Measurements from ENCODE around the gene MPRIP.

The MPRIP gene

GRCh38 chr17:17018021-17018441, 24.2 kb upstream of the MPRIP start:
- Histone ChIP-seq H3K27ac (no peak overlapping the region), H3K36me3 (replicated peaks) (no peaks in the 10 kb centered on the region), H3K4me3 (ENCODE audit: low read depth, low read length) (no peak overlapping the region), H3K27me3 (replicated peaks) (no peaks in the 10 kb centered on the region)
- in situ Hi-C loops (cut with HindIII; ENCODE audit: low pct_ligation_motif_present, low sequenced_read_pairs): no loop called here
- no peak for DNase-seq
- no peak for TF ChIP-seq CTCF (IDR thresholded peaks at IDR 0.05; ENCODE audit: low read depth, low read length, missing control alignments)

GRCh38 chr17:17018612-17019429, 23.4 kb upstream of the MPRIP start:
- no peak overlapping the region for H3K4me3 ChIP-seq (ENCODE audit: low read depth, low read length)
- no peak for DNase-seq
- H3K27ac ChIP-seq: no peak overlapping the region
- no peaks in the 10 kb centered on the region for H3K36me3 ChIP-seq (replicated peaks)
- H3K27me3 ChIP-seq (replicated peaks): no peaks in the 10 kb centered on the region
- no peak for TF ChIP-seq CTCF (IDR thresholded peaks at IDR 0.05; ENCODE audit: low read depth, low read length, missing control alignments)
- in situ Hi-C loops (cut with HindIII; ENCODE audit: low pct_ligation_motif_present, low sequenced_read_pairs): no loop called here

- DNase-seq: no peak
- no peak for TF ChIP-seq CTCF (IDR thresholded peaks at IDR 0.05; ENCODE audit: low read depth, low read length, missing control alignments)
- H3K4me3 ChIP-seq (ENCODE audit: low read depth, low read length): no peak overlapping the region
- no peaks in the 10 kb centered on the region for H3K27me3 ChIP-seq (replicated peaks)
- no peaks in the 10 kb centered on the region for H3K36me3 ChIP-seq (replicated peaks)
- in situ Hi-C loops (cut with HindIII; ENCODE audit: low pct_ligation_motif_present, low sequenced_read_pairs): no loop called here
- H3K27ac ChIP-seq: no peak overlapping the region
Measured at GRCh38 chr17:17019430-17019762, 22.9 kb upstream of the MPRIP start.

- no peak overlapping the region for H3K27ac ChIP-seq
- no peak for TF ChIP-seq CTCF (IDR thresholded peaks at IDR 0.05; ENCODE audit: low read depth, low read length, missing control alignments)
- DNase-seq: no peak
- in situ Hi-C loops (cut with HindIII; ENCODE audit: low pct_ligation_motif_present, low sequenced_read_pairs): no loop called here
- no peak overlapping the region for H3K4me3 ChIP-seq (ENCODE audit: low read depth, low read length)
- H3K36me3 ChIP-seq (replicated peaks): no peaks in the 10 kb centered on the region
- no peaks in the 10 kb centered on the region for H3K27me3 ChIP-seq (replicated peaks)
Measured at GRCh38 chr17:17019891-17020456, 22.3 kb upstream of the MPRIP start.

GRCh38 chr17:17020821-17021193, 21.4 kb upstream of the MPRIP start:
- no peak for TF ChIP-seq CTCF (IDR thresholded peaks at IDR 0.05; ENCODE audit: low read depth, low read length, missing control alignments)
- in situ Hi-C loops (cut with HindIII; ENCODE audit: low pct_ligation_motif_present, low sequenced_read_pairs): no loop called here
- Histone ChIP-seq H3K4me3 (ENCODE audit: low read depth, low read length) (no peak overlapping the region), H3K27me3 (replicated peaks) (no peaks in the 10 kb centered on the region), H3K36me3 (replicated peaks) (no peaks in the 10 kb centered on the region), H3K27ac (peak overlapping the region; percentile 18)
- DNase-seq: no peak
